Activated naive CD8-positive, alpha-beta T cell treated with anti-CD3 and anti-CD28 coated beads, Interleukin-2, amount 10 ng/mL, durations not matched to agents 7 days and 5 days (primary cell): ENCODE results near the gene FAM117A. TPM values are rescaled to one million over a fixed set of nuclear protein-coding genes. Genes with fewer than 3 reads are reported as not detected.

ENCODE experiments used
- ATAC-seq: fragments of 150-1000 bp; cut with Tn5 transposase; one replicate; pipeline ENCODE4 v1.10.0; 2021; ENCODE audit warnings: low read depth, moderate library complexity
- POLR2A ChIA-PET: fragments of 350-600 bp; sonication (Branson Sonifier 250); formaldehyde crosslinking; loops from one replicate; lab custom pipeline; 2021; ENCODE audit warnings: antibody characterized with exemption; lab: Charles Lee
- DNase-seq: peaks from one replicate; pipeline ENCODE4 v3.0.0; 2021
- H3K27ac Mint-ChIP-seq: one replicate; pipeline ENCODE4 v1.8.0; 2022; ENCODE audit warnings: mild to moderate bottlenecking, mixed read lengths
- H3K27me3 Mint-ChIP-seq: one replicate; pipeline ENCODE4 v1.8.0; 2022; ENCODE audit warnings: mild to moderate bottlenecking, moderate library complexity, mixed read lengths
- H3K36me3 Mint-ChIP-seq: one replicate; pipeline ENCODE4 v1.8.0; 2021; ENCODE audit warnings: mild to moderate bottlenecking, mixed read lengths
- H3K4me1 Mint-ChIP-seq: one replicate; pipeline ENCODE4 v1.8.0; 2021; ENCODE audit warnings: mixed read lengths
- H3K4me3 Mint-ChIP-seq: one replicate; pipeline ENCODE4 v1.8.0; 2022; ENCODE audit warnings: mild to moderate bottlenecking, moderate library complexity, mixed read lengths
- H3K9me3 Mint-ChIP-seq: one replicate; pipeline ENCODE4 v1.8.0; 2021; ENCODE audit warnings: mixed read lengths
- total RNA-seq, 2 experiments: library from RNA; stranded (reverse); gene quantifications; one replicate each; pipeline ENCODE4 v1.2.3, GENCODE V29; 2021

FAM117A gene
- total RNA-seq, 2 experiments from 2014 or later: 47.0 to 57.2 TPM

- no peak for DNase-seq
- ATAC-seq: no peak
- H3K27ac Mint-ChIP-seq: peak overlapping the region; percentile 55
- H3K36me3 Mint-ChIP-seq: peaks cover 9% of the 10 kb centered on the region
- H3K27me3 Mint-ChIP-seq: no peaks in the 10 kb centered on the region
- H3K4me1 Mint-ChIP-seq: peaks cover 46% of the 10 kb centered on the region
- POLR2A ChIA-PET: interaction anchor here (1.6 to 2.2 kb wide), 2 partner anchors 14 to 16 kb away, joined by 5 to 7 read pairs; partner anchors contain the start of genes SLC35B1 and SPOP
- no peak overlapping the region for H3K4me3 Mint-ChIP-seq
- H3K9me3 Mint-ChIP-seq: no peaks in the 10 kb centered on the region
Observed at GRCh38 chr17:49691677-49692191, 72.2 kb downstream of the FAM117A start.

- H3K4me3 Mint-ChIP-seq: no peak overlapping the region
- ATAC-seq (no peak), DNase-seq (peak; percentile 12)
- POLR2A ChIA-PET: interaction anchor here (1.6 to 2.2 kb wide), 2 partner anchors 13 to 17 kb away, joined by 5 to 7 read pairs; partner anchors contain the start of genes SLC35B1 and SPOP
- H3K27ac Mint-ChIP-seq: peak overlapping the region; percentile 55
- H3K36me3 Mint-ChIP-seq: peaks cover 9% of the 10 kb centered on the region
- H3K9me3 Mint-ChIP-seq: no peaks in the 10 kb centered on the region
- H3K4me1 Mint-ChIP-seq: peaks cover 42% of the 10 kb centered on the region
- no peaks in the 10 kb centered on the region for H3K27me3 Mint-ChIP-seq
Observed at GRCh38 chr17:49691086-49691676, 72.8 kb downstream of the FAM117A start.

- DNase-seq (no peak), ATAC-seq (no peak)
- Mint-ChIP-seq H3K4me3 (no peak overlapping the region), H3K36me3 (peaks cover 9% of the 10 kb centered on the region), H3K9me3 (no peaks in the 10 kb centered on the region), H3K27ac (no peak overlapping the region), H3K27me3 (no peaks in the 10 kb centered on the region), H3K4me1 (peaks cover 33% of the 10 kb centered on the region)
- POLR2A ChIA-PET: interaction anchor here (1.6 to 2.2 kb wide), 2 partner anchors 12 to 18 kb away, joined by 5 to 7 read pairs; partner anchors contain the start of genes SLC35B1 and SPOP
Observed at GRCh38 chr17:49690256-49690655, 73.7 kb downstream of the FAM117A start.

GRCh38 chr17:49688848-49689247 lies 75.1 kb downstream of the FAM117A start:
- Mint-ChIP-seq H3K27me3 (no peaks in the 10 kb centered on the region), H3K4me3 (peak overlapping the region; percentile 53), H3K9me3 (no peaks in the 10 kb centered on the region), H3K36me3 (peaks cover 9% of the 10 kb centered on the region), H3K27ac (peak overlapping the region; percentile 86), H3K4me1 (peaks cover 28% of the 10 kb centered on the region)
- POLR2A ChIA-PET: interaction anchor here (2.2 kb wide), 1 partner anchor 11 kb away, joined by 19 read pairs; the partner anchor contains the start of gene SPOP
- ATAC-seq (no peak), DNase-seq (peak; percentile 11)

- Mint-ChIP-seq H3K27ac (peak overlapping the region; percentile 99), H3K9me3 (no peaks in the 10 kb centered on the region), H3K4me1 (peaks cover 28% of the 10 kb centered on the region), H3K36me3 (peaks cover 9% of the 10 kb centered on the region), H3K27me3 (no peaks in the 10 kb centered on the region), H3K4me3 (peak overlapping the region; percentile 84)
- DNase-seq (peak; percentile 36), ATAC-seq (peak; percentile 86)
- POLR2A ChIA-PET: interaction anchor here (0.6 to 2.2 kb wide), 5 partner anchors 8 to 180 kb away, joined by 3 to 19 read pairs (median 4); partner anchors contain the start of gene SPOP
Observed at GRCh38 chr17:49687878-49688491, 75.9 kb downstream of the FAM117A start.

GRCh38 chr17:49681106-49681979 lies 82.6 kb downstream of the FAM117A start:
- DNase-seq (no peak), ATAC-seq (no peak)
- H3K4me1 Mint-ChIP-seq: peaks cover 12% of the 10 kb centered on the region
- H3K9me3 Mint-ChIP-seq: peaks cover 2% of the 10 kb centered on the region
- H3K27ac Mint-ChIP-seq: no peak overlapping the region
- H3K27me3 Mint-ChIP-seq: peaks cover 4% of the 10 kb centered on the region
- POLR2A ChIA-PET: no interaction called here
- no peak overlapping the region for H3K4me3 Mint-ChIP-seq
- H3K36me3 Mint-ChIP-seq: peaks cover 2% of the 10 kb centered on the region

- H3K4me3 Mint-ChIP-seq: no peak overlapping the region
- ATAC-seq (no peak), DNase-seq (no peak)
- H3K36me3 Mint-ChIP-seq: peaks cover 5% of the 10 kb centered on the region
- H3K9me3 Mint-ChIP-seq: peaks cover 2% of the 10 kb centered on the region
- POLR2A ChIA-PET: no interaction called here
- no peak overlapping the region for H3K27ac Mint-ChIP-seq
- H3K4me1 Mint-ChIP-seq: peaks cover 20% of the 10 kb centered on the region
- peaks cover 4% of the 10 kb centered on the region for H3K27me3 Mint-ChIP-seq
Observed at GRCh38 chr17:49680314-49680713, 83.6 kb downstream of the FAM117A start.

GRCh38 chr17:49677933-49678847 lies 85.7 kb downstream of the FAM117A start, which contains the start of gene SPOP:
TSS of gene SPOP (minus strand) at chr17:49678097. CDS start at chr17:49622810, 55,287 bp downstream.
- H3K9me3 Mint-ChIP-seq: peaks cover 2% of the 10 kb centered on the region
- peaks cover 33% of the 10 kb centered on the region for H3K4me1 Mint-ChIP-seq
- peaks cover 4% of the 10 kb centered on the region for H3K27me3 Mint-ChIP-seq
- H3K4me3 Mint-ChIP-seq: peak within 1 kb of the TSS; percentile 98
- peak; percentile 97 for DNase-seq
- ATAC-seq: peak; percentile 89
- peak within 1 kb of the TSS; percentile 99 for H3K27ac Mint-ChIP-seq
- peaks cover 11% of the 10 kb centered on the region for H3K36me3 Mint-ChIP-seq
- POLR2A ChIA-PET: interaction anchor here (0.6 to 2.0 kb wide), 8 partner anchors 10 to 1039 kb away, joined by 3 to 19 read pairs (median 5); no protein-coding TSS in a partner anchor

- H3K27me3 Mint-ChIP-seq: peaks cover 2% of the 10 kb centered on the region
- DNase-seq: peak; percentile 98
- peak overlapping the region; percentile 99 for H3K27ac Mint-ChIP-seq
- peaks cover 13% of the 10 kb centered on the region for H3K36me3 Mint-ChIP-seq
- peaks cover 35% of the 10 kb centered on the region for H3K4me1 Mint-ChIP-seq
- peak; percentile 61 for ATAC-seq
- H3K9me3 Mint-ChIP-seq: peaks cover 2% of the 10 kb centered on the region
- POLR2A ChIA-PET: interaction anchor here (0.6 to 2.0 kb wide), 22 partner anchors 11 to 1736 kb away, joined by 3 to 19 read pairs (median 4); partner anchors contain the start of gene NXPH3
- peak overlapping the region; percentile 98 for H3K4me3 Mint-ChIP-seq
Observed at GRCh38 chr17:49677134-49677932, 86.6 kb downstream of the FAM117A start.

GRCh38 chr17:49676276-49676868 lies 87.6 kb downstream of the FAM117A start:
- POLR2A ChIA-PET: interaction anchor here (0.7 to 1.5 kb wide), 5 partner anchors 20 to 420 kb away, joined by 3 to 6 read pairs (median 5); partner anchors contain the start of gene SLC35B1
- Mint-ChIP-seq H3K27me3 (peaks cover 2% of the 10 kb centered on the region), H3K4me3 (peak overlapping the region; percentile 98), H3K36me3 (peaks cover 13% of the 10 kb centered on the region), H3K27ac (peak overlapping the region; percentile 99), H3K4me1 (peaks cover 38% of the 10 kb centered on the region), H3K9me3 (peaks cover 2% of the 10 kb centered on the region)
- DNase-seq (no peak), ATAC-seq (peak; percentile 23)

GRCh38 chr17:49674507-49674906 lies 89.4 kb downstream of the FAM117A start:
- DNase-seq (no peak), ATAC-seq (no peak)
- POLR2A ChIA-PET: interaction anchor here (0.7 kb wide), 1 partner anchor 140 kb away, joined by 3 read pairs; no protein-coding TSS in a partner anchor
- Mint-ChIP-seq H3K27ac (no peak overlapping the region), H3K27me3 (peaks cover 2% of the 10 kb centered on the region), H3K9me3 (peaks cover 2% of the 10 kb centered on the region), H3K36me3 (peaks cover 13% of the 10 kb centered on the region), H3K4me1 (peaks cover 47% of the 10 kb centered on the region), H3K4me3 (no peak overlapping the region)
